GM23338 (cell line): ENCODE results near the gene ZDHHC7. TPM values are rescaled to one million over a fixed set of nuclear protein-coding genes. Genes with fewer than 3 reads are reported as not detected.

ENCODE experiments used
- ATAC-seq: fragments of 200-7000 bp; cut with Tn5 transposase; 3 replicates; pipeline ENCODE4 v1.9.1; 2020
- DNase-seq: peaks from one replicate; pipeline ENCODE4 v3.0.0-alpha.2; 2015; ENCODE audit warnings: low spot score
- H2AFZ ChIP-seq: fragments of 200-600 bp; sonication (generic); 2 replicates; pipeline ENCODE4 v1.8.0; 2016; ENCODE audit warnings: antibody characterized with exemption, mild to moderate bottlenecking, moderate library complexity
- H3F3A ChIP-seq: fragments of 200-600 bp; sonication (generic); replicated peaks from 2 replicates; pipeline ENCODE4 v1.8.0; 2017; ENCODE audit warnings: antibody characterized with exemption, mixed run types, low read depth
- H3K27ac ChIP-seq: fragments of 200-600 bp; sonication (generic); 2 replicates; pipeline ENCODE4 v1.6.1; 2016; ENCODE audit warnings: low read depth
- H3K27me3 ChIP-seq: fragments of 200-600 bp; sonication (generic); 2 replicates; pipeline ENCODE4 v1.8.0; 2016; ENCODE audit warnings: mild to moderate bottlenecking, mixed run types, moderate library complexity; ENCODE audit not compliant: insufficient read depth
- H3K36me3 ChIP-seq: fragments of 200-600 bp; sonication (generic); 2 replicates; pipeline ENCODE4 v1.8.0; 2016; ENCODE audit warnings: mild to moderate bottlenecking; ENCODE audit not compliant: insufficient read depth
- H3K4me1 ChIP-seq: fragments of 200-600 bp; sonication (generic); 2 replicates; pipeline ENCODE4 v1.8.0; 2016; ENCODE audit warnings: mild to moderate bottlenecking, moderate library complexity; ENCODE audit not compliant: insufficient read depth
- H3K4me2 ChIP-seq: fragments of 200-600 bp; sonication (generic); 2 replicates; pipeline ENCODE4 v1.7.1; 2017; ENCODE audit warnings: mixed run types
- H3K4me3 ChIP-seq: fragments of 200-600 bp; sonication (generic); 2 replicates; pipeline ENCODE4 v1.6.1; 2016; ENCODE audit warnings: mixed run types
- H3K79me2 ChIP-seq: fragments of 200-600 bp; sonication (generic); replicated peaks from 2 replicates; pipeline ENCODE4 v1.8.0; 2017; ENCODE audit warnings: mild to moderate bottlenecking; ENCODE audit not compliant: insufficient read depth
- H3K9me2 ChIP-seq: fragments of 200-600 bp; sonication (generic); 2 replicates; pipeline ENCODE4 v1.8.0; 2017; ENCODE audit not compliant: insufficient read depth
- H4K20me1 ChIP-seq: fragments of 200-600 bp; sonication (generic); replicated peaks from 2 replicates; pipeline ENCODE4 v1.8.0; 2017; ENCODE audit warnings: mild to moderate bottlenecking; ENCODE audit not compliant: insufficient read depth
- H3K27ac Mint-ChIP-seq: 2 replicates; pipeline ENCODE4 v1.8.0; 2020; ENCODE audit warnings: inconsistent platforms, mild to moderate bottlenecking, moderate library complexity, mixed read lengths
- H3K27me3 Mint-ChIP-seq: 3 replicates; pipeline ENCODE4 v1.8.0; 2022; ENCODE audit warnings: low read depth, mild to moderate bottlenecking, moderate library complexity, mixed read lengths, inconsistent platforms; ENCODE audit not compliant: insufficient read depth, poor library complexity
- H3K36me3 Mint-ChIP-seq: 3 replicates; pipeline ENCODE4 v1.8.0; 2021; ENCODE audit warnings: low read depth, mild to moderate bottlenecking, inconsistent platforms, moderate library complexity, mixed read lengths
- H3K4me1 Mint-ChIP-seq: 3 replicates; pipeline ENCODE4 v1.8.0; 2020; ENCODE audit warnings: mild to moderate bottlenecking, inconsistent platforms, mixed read lengths
- H3K4me3 Mint-ChIP-seq: 3 replicates; pipeline ENCODE4 v1.8.0; 2021; ENCODE audit warnings: moderate library complexity, mild to moderate bottlenecking, inconsistent platforms, mixed read lengths
- H3K9me3 Mint-ChIP-seq: 3 replicates; pipeline ENCODE4 v1.8.0; 2020; ENCODE audit warnings: moderate library complexity, mild to moderate bottlenecking, inconsistent platforms, mixed read lengths
- CREB1 ChIP-seq: fragments of 250-450 bp; sonication (Bioruptor Pico); IDR thresholded peaks from 2 replicates; pipeline ENCODE4 v1.5.0; 2020; ENCODE audit warnings: low read depth, mild to moderate bottlenecking, moderate library complexity
- EZH2 ChIP-seq: fragments of 200-600 bp; sonication (generic); IDR thresholded peaks from one replicate; pipeline ENCODE4 v1.8.0; 2017; ENCODE audit warnings: antibody characterized with exemption, mild to moderate bottlenecking, low read depth; ENCODE audit not compliant: unreplicated experiment
- JUNB ChIP-seq: IDR thresholded peaks from one replicate; pipeline ENCODE4 v1.6.1; 2016; ENCODE audit warnings: antibody characterized with exemption; ENCODE audit not compliant: unreplicated experiment
- STAT1 ChIP-seq: IDR thresholded peaks from one replicate; pipeline ENCODE4 v1.6.1; 2016; ENCODE audit warnings: antibody characterized with exemption; ENCODE audit not compliant: unreplicated experiment
- ZNF114 ChIP-seq: fragments of 250-450 bp; sonication (Bioruptor Pico); IDR thresholded peaks from 2 replicates; pipeline ENCODE4 v1.5.0; 2020; ENCODE audit warnings: mild to moderate bottlenecking, moderate library complexity
- ZNF331 ChIP-seq: fragments of 250-450 bp; sonication (Bioruptor Pico); IDR thresholded peaks from 2 replicates; pipeline ENCODE4 v1.5.0; 2020; ENCODE audit warnings: low read depth, mild to moderate bottlenecking, moderate library complexity
- ZNF462 ChIP-seq: fragments of 250-450 bp; sonication (Bioruptor Pico); IDR thresholded peaks from 2 replicates; pipeline ENCODE4 v1.5.0; 2020; ENCODE audit warnings: mild to moderate bottlenecking, moderate library complexity
- polyA plus RNA-seq: library from polyadenylated mRNA; unstranded; fragments of >200 nt; fragmentation: Nextera tagmentation; extraction: Ambion mirVana; gene quantifications from 2 replicates; pipeline ENCODE4 v1.2.1, GENCODE V29; 2016
- total RNA-seq: library from RNA; depleted of rRNA; stranded (reverse); fragments of >200 nt; shearing (Covaris generic); gene quantifications from 2 replicates; pipeline ENCODE4 v1.2.3, GENCODE V29; 2014
- TF ChIP-seq, protein P1 (sequence below): IDR thresholded peaks from 2 replicates; pipeline ENCODE4 v1.6.1; 2016; ENCODE audit warnings: antibody characterized with exemption

Gene ZDHHC7
- total and polyA plus RNA-seq, 2 experiments from 2014 or later, result 13.1 to 46.1 TPM

GRCh38 chr16:84949772-84950436, 61.4 kb downstream of the ZDHHC7 start (continued):
- TF ChIP-seq ZNF462 (no peak), CREB1 (CRISPR knock-in tag) (no peak), ZNF114 (CRISPR knock-in tag) (no peak)

- Histone ChIP-seq H4K20me1 (no peaks in the 10 kb centered on the region), H3K27ac (no peak overlapping the region), H3K9me2 (no peaks in the 10 kb centered on the region), H3K4me3 (no peak overlapping the region), H3K4me2 (no peak overlapping the region), H3K27me3 (no peaks in the 10 kb centered on the region), H2AFZ (no peak overlapping the region), H3K36me3 (no peaks in the 10 kb centered on the region), H3K4me1 (no peaks in the 10 kb centered on the region), H3F3A (no peaks in the 10 kb centered on the region), H3K79me2 (no peaks in the 10 kb centered on the region)
- H3K27me3 Mint-ChIP-seq, result peaks cover 11% of the 10 kb centered on the region
- no peaks in the 10 kb centered on the region for H3K9me3 Mint-ChIP-seq
- no peak for ATAC-seq
- no peaks in the 10 kb centered on the region for H3K36me3 Mint-ChIP-seq
- no peak overlapping the region for H3K27ac Mint-ChIP-seq
- no peaks in the 10 kb centered on the region for H3K4me1 Mint-ChIP-seq
- H3K4me3 Mint-ChIP-seq, result no peak overlapping the region
- DNase-seq, result no peak
- TF ChIP-seq CREB1 (CRISPR knock-in tag) (no peak), ZNF331 (no peak), EZH2 (no peak), STAT1 (no peak), JUNB (no peak), ZNF114 (CRISPR knock-in tag) (no peak)
- TF ChIP-seq, protein P1, sequence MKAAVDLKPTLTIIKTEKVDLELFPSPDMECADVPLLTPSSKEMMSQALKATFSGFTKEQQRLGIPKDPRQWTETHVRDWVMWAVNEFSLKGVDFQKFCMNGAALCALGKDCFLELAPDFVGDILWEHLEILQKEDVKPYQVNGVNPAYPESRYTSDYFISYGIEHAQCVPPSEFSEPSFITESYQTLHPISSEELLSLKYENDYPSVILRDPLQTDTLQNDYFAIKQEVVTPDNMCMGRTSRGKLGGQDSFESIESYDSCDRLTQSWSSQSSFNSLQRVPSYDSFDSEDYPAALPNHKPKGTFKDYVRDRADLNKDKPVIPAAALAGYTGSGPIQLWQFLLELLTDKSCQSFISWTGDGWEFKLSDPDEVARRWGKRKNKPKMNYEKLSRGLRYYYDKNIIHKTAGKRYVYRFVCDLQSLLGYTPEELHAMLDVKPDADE, result no peak
Measured at GRCh38 chr16:84948851-84949610, 62.3 kb downstream of the ZDHHC7 start.
